Trophoblast cell (in vitro differentiated cells and primary cell): ENCODE measurements around the gene IL12RB1.

Source experiments
- DNase-seq, 2 donors: peaks; one replicate each; pipeline ENCODE4 v3.0.0-alpha.2; 2016
- H2AFZ ChIP-seq: 2 replicates; pipeline ENCODE4 v1.6.1; 2013; ENCODE audit warnings: low read length, moderate library complexity, mild to moderate bottlenecking; ENCODE audit not compliant: insufficient read depth, poor library complexity
- H2AK5ac ChIP-seq: 2 replicates; pipeline ENCODE4 v1.6.1; 2013; ENCODE audit warnings: mild to moderate bottlenecking, low read length
- H2BK120ac ChIP-seq: 2 replicates; pipeline ENCODE4 v1.6.1; 2013; ENCODE audit warnings: low read length, mild to moderate bottlenecking, moderate library complexity; ENCODE audit not compliant: insufficient read depth, poor library complexity
- H2BK12ac ChIP-seq: 2 replicates; pipeline ENCODE4 v1.6.1; 2013; ENCODE audit warnings: mild to moderate bottlenecking, low read length, moderate library complexity
- H2BK5ac ChIP-seq: 2 replicates; pipeline ENCODE4 v1.6.1; 2013; ENCODE audit warnings: low read length, low read depth, moderate library complexity, mild to moderate bottlenecking; ENCODE audit not compliant: poor library complexity
- H3K14ac ChIP-seq: 2 replicates; pipeline ENCODE4 v1.6.1; 2013; ENCODE audit warnings: mild to moderate bottlenecking, low read length
- H3K18ac ChIP-seq: 2 replicates; pipeline ENCODE4 v1.6.1; 2013; ENCODE audit warnings: mild to moderate bottlenecking, low read length
- H3K23ac ChIP-seq: 2 replicates; pipeline ENCODE4 v1.6.1; 2013; ENCODE audit warnings: low read length
- H3K27ac ChIP-seq: 2 replicates; pipeline ENCODE4 v1.5.1; 2013; ENCODE audit warnings: low read depth, mild to moderate bottlenecking, inconsistent platforms, low read length, moderate library complexity
- H3K27me3 ChIP-seq: 2 replicates; pipeline ENCODE4 v1.6.1; 2013; ENCODE audit warnings: inconsistent platforms, mild to moderate bottlenecking, low read length, moderate library complexity; ENCODE audit not compliant: insufficient read depth
- H3K36me3 ChIP-seq, 2 experiments: 1 replicate in 1 of 2; 2 replicates in 1 of 2; pipeline ENCODE4 v1.6.1; 2013; ENCODE audit warnings: low read length in 2 of 2, mild to moderate bottlenecking in 2 of 2, moderate library complexity in 1 of 2; ENCODE audit not compliant: insufficient read depth in 2 of 2, control insufficient read depth in 1 of 2
- H3K4ac ChIP-seq: 2 replicates; pipeline ENCODE4 v1.6.1; 2013; ENCODE audit warnings: low read depth, mild to moderate bottlenecking, low read length, moderate library complexity
- H3K4me1 ChIP-seq, 2 experiments: 1 replicate in 1 of 2; 2 replicates in 1 of 2; pipeline ENCODE4 v1.6.1; 2013; ENCODE audit warnings: low read length in 2 of 2, mild to moderate bottlenecking in 2 of 2, moderate library complexity in 1 of 2; ENCODE audit not compliant: insufficient read depth in 2 of 2, control insufficient read depth in 1 of 2
- H3K4me2 ChIP-seq: 2 replicates; pipeline ENCODE4 v1.6.1; 2013; ENCODE audit warnings: inconsistent platforms, mild to moderate bottlenecking, low read length, moderate library complexity
- H3K4me3 ChIP-seq: 2 replicates; pipeline ENCODE4 v1.5.1; 2013; ENCODE audit warnings: mild to moderate bottlenecking, low read depth, low read length, inconsistent platforms
- H3K79me1 ChIP-seq: one replicate; pipeline ENCODE4 v1.6.1; 2013; ENCODE audit warnings: low read length
- H3K79me2 ChIP-seq: 2 replicates; pipeline ENCODE4 v1.6.1; 2013; ENCODE audit warnings: low read length, mild to moderate bottlenecking; ENCODE audit not compliant: control insufficient read depth, insufficient read depth, poor library complexity
- H3K9ac ChIP-seq: 2 replicates; pipeline ENCODE4 v1.6.1; 2013; ENCODE audit warnings: mild to moderate bottlenecking, low read length
- H3K9me3 ChIP-seq: 2 replicates; pipeline ENCODE4 v1.6.1; 2013; ENCODE audit warnings: low read depth, mild to moderate bottlenecking, control low read depth, inconsistent platforms, low read length; ENCODE audit not compliant: insufficient read depth
- H4K12ac ChIP-seq: 2 replicates; pipeline ENCODE4 v1.6.1; 2013; ENCODE audit warnings: low read depth, mild to moderate bottlenecking, low read length, moderate library complexity
- H4K8ac ChIP-seq: 2 replicates; pipeline ENCODE4 v1.6.1; 2013; ENCODE audit warnings: low read depth, mild to moderate bottlenecking, low read length, moderate library complexity
- H4K91ac ChIP-seq: one replicate; pipeline ENCODE4 v1.6.1; 2013; ENCODE audit warnings: low read depth, mild to moderate bottlenecking, low read length, moderate library complexity
- WGBS: extraction: QIAGEN DNeasy Blood & Tissue Kit; methylation state at CpG from one replicate; pipeline ENCODE4 v1.1.7; 2013; ENCODE audit warnings: missing lambda C conversion rate; ENCODE audit not compliant: insufficient read length, insufficient coverage; ENCODE audit errors: extremely low coverage; 5-methylcytosine and 5-hydroxymethylcytosine counted together

Gene IL12RB1

GRCh38 chr19:18128805-18129204 is 42.1 kb upstream of the IL12RB1 start:
- H2AK5ac ChIP-seq: no peak overlapping the region
- H2BK5ac ChIP-seq: no peak overlapping the region
- no peak overlapping the region for H3K23ac ChIP-seq
- H3K9me3 ChIP-seq: no peaks in the 10 kb centered on the region
- H3K9ac ChIP-seq: no peak overlapping the region
- no peak overlapping the region for H4K8ac ChIP-seq
- H2AFZ ChIP-seq: no peak overlapping the region
- H2BK120ac ChIP-seq: no peak overlapping the region
- H4K12ac ChIP-seq: no peak overlapping the region
- no peak overlapping the region for H2BK12ac ChIP-seq
- H3K4ac ChIP-seq: no peak overlapping the region
- H4K91ac ChIP-seq: no peak overlapping the region
- H3K18ac ChIP-seq: no peak overlapping the region
- H3K79me1 ChIP-seq: no peaks in the 10 kb centered on the region
- H3K79me2 ChIP-seq: no peaks in the 10 kb centered on the region
- peaks cover 10 to 14% of the 10 kb centered on the region in 2 experiments for H3K36me3 ChIP-seq
- no peak overlapping the region for H3K27ac ChIP-seq
- no peak overlapping the region for H3K4me3 ChIP-seq
- no peak overlapping the region for H3K4me2 ChIP-seq
- H3K27me3 ChIP-seq: no peaks in the 10 kb centered on the region
- no peak overlapping the region for H3K14ac ChIP-seq
- DNase-seq: no peak
- no peaks in the 10 kb centered on the region for H3K4me1 ChIP-seq
- no CpG with 5 or more reads among the region's 12 CpGs for WGBS

GRCh38 chr19:18128044-18128443 is 41.3 kb upstream of the IL12RB1 start:
- no peak overlapping the region for H4K91ac ChIP-seq
- H3K4me2 ChIP-seq: no peak overlapping the region
- no peak overlapping the region for H2BK12ac ChIP-seq
- no peak overlapping the region for H3K18ac ChIP-seq
- DNase-seq: no peak
- H2BK5ac ChIP-seq: no peak overlapping the region
- no peak overlapping the region for H3K9ac ChIP-seq
- H4K8ac ChIP-seq: no peak overlapping the region
- no peaks in the 10 kb centered on the region for H3K4me1 ChIP-seq
- no peak overlapping the region for H3K14ac ChIP-seq
- no peak overlapping the region for H2AK5ac ChIP-seq
- H3K79me2 ChIP-seq: no peaks in the 10 kb centered on the region
- no peak overlapping the region for H3K27ac ChIP-seq
- H3K36me3 ChIP-seq: peaks cover 10 to 17% of the 10 kb centered on the region in 2 experiments
- no peak overlapping the region for H2AFZ ChIP-seq
- H3K4me3 ChIP-seq: no peak overlapping the region
- no peak overlapping the region for H2BK120ac ChIP-seq
- WGBS: no CpG with 5 or more reads among the region's 3 CpGs
- no peak overlapping the region for H3K23ac ChIP-seq
- H4K12ac ChIP-seq: no peak overlapping the region
- peaks cover under 1% of the 10 kb centered on the region for H3K9me3 ChIP-seq
- no peaks in the 10 kb centered on the region for H3K79me1 ChIP-seq
- H3K27me3 ChIP-seq: no peaks in the 10 kb centered on the region
- no peak overlapping the region for H3K4ac ChIP-seq

- Histone ChIP-seq H4K91ac (no peak overlapping the region), H2BK5ac (no peak overlapping the region), H3K18ac (no peak overlapping the region), H3K9me3 (peaks cover 3% of the 10 kb centered on the region), H3K27ac (no peak overlapping the region), H3K36me3 (peaks cover 7 to 17% of the 10 kb centered on the region in 2 experiments), H2BK120ac (no peak overlapping the region), H3K23ac (no peak overlapping the region), H3K9ac (no peak overlapping the region), H3K14ac (no peak overlapping the region), H3K4ac (no peak overlapping the region), H3K79me2 (no peaks in the 10 kb centered on the region), H3K4me2 (no peak overlapping the region), H2AFZ (no peak overlapping the region), H3K79me1 (no peaks in the 10 kb centered on the region), H2BK12ac (no peak overlapping the region), H3K27me3 (no peaks in the 10 kb centered on the region), H3K4me3 (no peak overlapping the region), H3K4me1 (no peaks in the 10 kb centered on the region), H4K8ac (no peak overlapping the region), H2AK5ac (no peak overlapping the region), H4K12ac (no peak overlapping the region)
- no peak for DNase-seq
- no CpG with 5 or more reads among the region's 2 CpGs for WGBS
Observed at GRCh38 chr19:18126097-18126496, 39.4 kb upstream of the IL12RB1 start.

DNA sequence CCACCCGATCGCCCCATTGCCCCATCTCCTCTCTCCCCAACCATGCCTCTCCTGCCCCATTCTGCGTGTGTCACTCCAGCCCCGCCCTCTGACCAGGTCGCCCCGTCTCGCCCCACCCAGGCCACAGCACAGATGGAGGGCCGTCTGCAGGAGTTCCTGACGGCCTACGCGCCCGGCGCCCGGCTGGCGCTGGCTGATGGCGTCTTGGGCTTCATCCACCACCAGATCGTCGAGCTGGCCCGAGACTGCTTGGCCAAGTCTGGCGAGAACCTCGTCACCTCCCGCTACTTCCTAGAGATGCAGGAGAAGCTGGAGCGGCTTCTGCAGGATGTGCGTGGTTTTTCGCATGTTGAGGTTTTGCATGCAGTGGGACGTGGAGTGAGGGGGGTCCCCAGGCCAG is 37.1 kb upstream of the IL12RB1 start:
- H3K79me1 ChIP-seq: no peaks in the 10 kb centered on the region
- no peak overlapping the region for H2AFZ ChIP-seq
- no peak overlapping the region for H2BK5ac ChIP-seq
- H3K27me3 ChIP-seq: no peaks in the 10 kb centered on the region
- H3K4me1 ChIP-seq: no peaks in the 10 kb centered on the region
- H2BK12ac ChIP-seq: no peak overlapping the region
- H4K8ac ChIP-seq: no peak overlapping the region
- H3K9me3 ChIP-seq: peaks cover 3% of the 10 kb centered on the region
- H3K4me2 ChIP-seq: no peak overlapping the region
- H4K91ac ChIP-seq: no peak overlapping the region
- H2AK5ac ChIP-seq: no peak overlapping the region
- H3K27ac ChIP-seq: no peak overlapping the region
- H3K79me2 ChIP-seq: no peaks in the 10 kb centered on the region
- no peak overlapping the region for H3K14ac ChIP-seq
- no peak overlapping the region for H3K9ac ChIP-seq
- no peak overlapping the region for H2BK120ac ChIP-seq
- no peak overlapping the region for H3K23ac ChIP-seq
- no peak overlapping the region for H4K12ac ChIP-seq
- peaks cover 5 to 8% of the 10 kb centered on the region in 2 experiments for H3K36me3 ChIP-seq
- no peak overlapping the region for H3K4me3 ChIP-seq
- no CpG with 5 or more reads among the region's 26 CpGs for WGBS
- DNase-seq: no peak
- H3K4ac ChIP-seq: no peak overlapping the region
- H3K18ac ChIP-seq: no peak overlapping the region
